H9 (cell line): ENCODE results near the gene CDKL5. TPM values are rescaled to one million over a fixed set of nuclear protein-coding genes. Genes with fewer than 3 reads are reported as not detected.

Experiments
- DNase-seq: peaks from one replicate; pipeline ENCODE4 v3.0.0-alpha.2; 2017
- H2AFZ ChIP-seq: one replicate; pipeline ENCODE4 v1.6.1; 2013; ENCODE audit warnings: mild to moderate bottlenecking, low read length, control low read depth, moderate library complexity
- H2AK5ac ChIP-seq: 2 replicates; pipeline ENCODE4 v1.6.1; 2013; ENCODE audit warnings: low read length, control low read depth, mixed read lengths; ENCODE audit not compliant: insufficient read length
- H2BK120ac ChIP-seq: one replicate; pipeline ENCODE4 v1.6.1; 2013; ENCODE audit warnings: low read depth, mild to moderate bottlenecking, low read length, control low read depth, inconsistent platforms; ENCODE audit not compliant: poor library complexity, severe bottlenecking
- H2BK12ac ChIP-seq: 2 replicates; pipeline ENCODE4 v1.6.1; 2013; ENCODE audit warnings: low read length, control low read depth, mixed read lengths, low read depth; ENCODE audit not compliant: insufficient read length
- H2BK15ac ChIP-seq: 2 replicates; pipeline ENCODE4 v1.6.1; 2013; ENCODE audit warnings: low read depth, low read length, control low read depth
- H2BK20ac ChIP-seq: one replicate; pipeline ENCODE4 v1.6.1; 2013; ENCODE audit warnings: low read depth, mild to moderate bottlenecking, low read length, control low read depth, inconsistent platforms; ENCODE audit not compliant: poor library complexity, severe bottlenecking
- H2BK5ac ChIP-seq: 2 replicates; pipeline ENCODE4 v1.6.1; 2013; ENCODE audit warnings: low read length, control low read depth, mixed read lengths; ENCODE audit not compliant: insufficient read length
- H3K14ac ChIP-seq: 2 replicates; pipeline ENCODE4 v1.6.1; 2013; ENCODE audit warnings: low read length, control low read depth; ENCODE audit not compliant: insufficient read depth
- H3K18ac ChIP-seq: 2 replicates; pipeline ENCODE4 v1.6.1; 2013; ENCODE audit warnings: low read depth, mild to moderate bottlenecking, mixed read lengths, low read length, control low read depth; ENCODE audit not compliant: insufficient read length
- H3K23ac ChIP-seq: 2 replicates; pipeline ENCODE4 v1.6.1; 2013; ENCODE audit warnings: low read length, control low read depth, mixed read lengths, low read depth; ENCODE audit not compliant: insufficient read length
- H3K23me2 ChIP-seq: 2 replicates; pipeline ENCODE4 v1.6.1; 2013; ENCODE audit warnings: low read depth, mild to moderate bottlenecking, mixed read lengths, low read length, control low read depth; ENCODE audit not compliant: insufficient read length, poor library complexity, severe bottlenecking
- H3K27ac ChIP-seq: 2 replicates; pipeline ENCODE4 v1.5.1; 2013; ENCODE audit warnings: low read length, control low read depth, mixed read lengths, low read depth; ENCODE audit not compliant: insufficient read length
- H3K27me3 ChIP-seq: 2 replicates; pipeline ENCODE4 v1.6.1; 2013; ENCODE audit warnings: low read length, control low read depth, inconsistent platforms; ENCODE audit not compliant: insufficient read depth
- H3K4ac ChIP-seq: 2 replicates; pipeline ENCODE4 v1.6.1; 2013; ENCODE audit warnings: low read depth, mild to moderate bottlenecking, control low read depth, inconsistent platforms, low read length, moderate library complexity
- H3K4me1 ChIP-seq: 2 replicates; pipeline ENCODE4 v1.6.1; 2013; ENCODE audit warnings: low read length, control low read depth, inconsistent platforms; ENCODE audit not compliant: insufficient read depth
- H3K4me2 ChIP-seq: 2 replicates; pipeline ENCODE4 v1.6.1; 2013; ENCODE audit warnings: low read length, control low read depth, mixed read lengths; ENCODE audit not compliant: insufficient read length, insufficient read depth
- H3K56ac ChIP-seq: 2 replicates; pipeline ENCODE4 v1.6.1; 2013; ENCODE audit warnings: low read depth, mild to moderate bottlenecking, mixed read lengths, low read length, control low read depth; ENCODE audit not compliant: insufficient read length
- H3K79me1 ChIP-seq: 2 replicates; pipeline ENCODE4 v1.6.1; 2013; ENCODE audit warnings: low read depth, mild to moderate bottlenecking, moderate library complexity, low read length, control low read depth, inconsistent platforms; ENCODE audit not compliant: insufficient read depth, poor library complexity, severe bottlenecking
- H3K79me2 ChIP-seq: 2 replicates; pipeline ENCODE4 v1.6.1; 2013; ENCODE audit warnings: low read length, control low read depth, inconsistent platforms; ENCODE audit not compliant: insufficient read depth
- H3K9ac ChIP-seq: 2 replicates; pipeline ENCODE4 v1.6.1; 2013; ENCODE audit warnings: low read length, control low read depth, mixed read lengths; ENCODE audit not compliant: insufficient read length; ENCODE audit errors: extremely low read depth
- H3K9me3 ChIP-seq: one replicate; pipeline ENCODE4 v1.6.1; 2013; ENCODE audit warnings: low read depth, low read length, inconsistent platforms; ENCODE audit not compliant: control insufficient read depth
- H3T11ph ChIP-seq: one replicate; pipeline ENCODE4 v1.6.1; 2013; ENCODE audit warnings: mild to moderate bottlenecking, low read length, control low read depth, inconsistent platforms
- H4K20me1 ChIP-seq: one replicate; pipeline ENCODE4 v1.6.1; 2013; ENCODE audit not compliant: control insufficient read depth, insufficient read length, insufficient read depth
- H4K5ac ChIP-seq: 2 replicates; pipeline ENCODE4 v1.6.1; 2013; ENCODE audit warnings: low read depth, mild to moderate bottlenecking, mixed read lengths, low read length, control low read depth; ENCODE audit not compliant: insufficient read length
- H4K8ac ChIP-seq: replicated peaks from 2 replicates; pipeline ENCODE4 v1.6.1; 2013; ENCODE audit warnings: low read length, control low read depth, mixed read lengths, low read depth; ENCODE audit not compliant: insufficient read length
- H4K91ac ChIP-seq: 2 replicates; pipeline ENCODE4 v1.6.1; 2013; ENCODE audit warnings: low read depth, mild to moderate bottlenecking, moderate library complexity, mixed read lengths, low read length, control low read depth; ENCODE audit not compliant: insufficient read length
- H3K27ac Mint-ChIP-seq, 3 experiments: 2 replicates in 2 of 3; 3 replicates in 1 of 3; pipeline ENCODE4 v1.8.0; 2020 to 2021; ENCODE audit warnings: mixed read lengths in 3 of 3, mild to moderate bottlenecking in 1 of 3, moderate library complexity in 1 of 3
- H3K27me3 Mint-ChIP-seq: 2 replicates; pipeline ENCODE4 v1.8.0; 2021; ENCODE audit warnings: low read depth, mild to moderate bottlenecking, moderate library complexity, mixed read lengths
- H3K36me3 Mint-ChIP-seq, 3 experiments: 2 replicates in 2 of 3; 3 replicates in 1 of 3; pipeline ENCODE4 v1.8.0; 2020 to 2021; ENCODE audit warnings: low read depth in 3 of 3, mixed read lengths in 3 of 3; ENCODE audit not compliant: insufficient read depth in 1 of 3
- H3K4me1 Mint-ChIP-seq, 2 experiments: 2 replicates each; pipeline ENCODE4 v1.8.0; 2020; ENCODE audit warnings: mixed read lengths in 2 of 2
- H3K4me3 Mint-ChIP-seq, 2 experiments: 2 replicates in 1 of 2; 3 replicates in 1 of 2; pipeline ENCODE4 v1.8.0; 2020 to 2021; ENCODE audit warnings: mild to moderate bottlenecking in 2 of 2, mixed read lengths in 2 of 2, moderate library complexity in 1 of 2
- H3K9me3 Mint-ChIP-seq, 2 experiments: 2 replicates in 1 of 2; 3 replicates in 1 of 2; pipeline ENCODE4 v1.8.0; 2020; ENCODE audit warnings: mild to moderate bottlenecking in 2 of 2, mixed read lengths in 2 of 2, moderate library complexity in 1 of 2
- WGBS: extraction: QIAGEN DNeasy Blood & Tissue Kit; methylation state at CpG from one replicate; pipeline ENCODE4 v1.1.7; 2013; ENCODE audit warnings: missing lambda C conversion rate, low lambda C conversion rate, mixed read lengths; ENCODE audit not compliant: insufficient read length; ENCODE audit errors: extremely low coverage; 5-methylcytosine and 5-hydroxymethylcytosine counted together
- total RNA-seq: library from RNA; stranded (reverse); gene quantifications from 2 replicates; pipeline ENCODE4 v1.2.1, GENCODE V29; 2021
- TF ChIP-seq, protein P1 (sequence below): fragments of 200-600 bp; sonication (generic); conservative IDR thresholded peaks from 3 replicates; pipeline ENCODE4 v1.8.0; 2021; ENCODE audit warnings: antibody characterized with exemption, mild to moderate bottlenecking

The CDKL5 gene
- total RNA-seq, 1 experiment from 2014 or later = 19.5 TPM

- no peak overlapping the region for H3K14ac ChIP-seq
- Mint-ChIP-seq H3K9me3 (peaks cover 69 to 77% of the 10 kb centered on the region in 2 experiments), H3K27ac (no peak overlapping the region), H3K27me3 (no peaks in the 10 kb centered on the region), H3K4me1 (peaks cover 4 to 6% of the 10 kb centered on the region in 2 experiments; a peak in 2 of 4 replicates), H3K4me3 (no peak overlapping the region), H3K36me3 (peaks cover 22 to 35% (median 22%) of the 10 kb centered on the region in 3 experiments)
- DNase-seq = no peak
- no peaks in the 10 kb centered on the region for H4K20me1 ChIP-seq
- no peak overlapping the region for H3K4ac ChIP-seq
- TF ChIP-seq, protein P1, sequence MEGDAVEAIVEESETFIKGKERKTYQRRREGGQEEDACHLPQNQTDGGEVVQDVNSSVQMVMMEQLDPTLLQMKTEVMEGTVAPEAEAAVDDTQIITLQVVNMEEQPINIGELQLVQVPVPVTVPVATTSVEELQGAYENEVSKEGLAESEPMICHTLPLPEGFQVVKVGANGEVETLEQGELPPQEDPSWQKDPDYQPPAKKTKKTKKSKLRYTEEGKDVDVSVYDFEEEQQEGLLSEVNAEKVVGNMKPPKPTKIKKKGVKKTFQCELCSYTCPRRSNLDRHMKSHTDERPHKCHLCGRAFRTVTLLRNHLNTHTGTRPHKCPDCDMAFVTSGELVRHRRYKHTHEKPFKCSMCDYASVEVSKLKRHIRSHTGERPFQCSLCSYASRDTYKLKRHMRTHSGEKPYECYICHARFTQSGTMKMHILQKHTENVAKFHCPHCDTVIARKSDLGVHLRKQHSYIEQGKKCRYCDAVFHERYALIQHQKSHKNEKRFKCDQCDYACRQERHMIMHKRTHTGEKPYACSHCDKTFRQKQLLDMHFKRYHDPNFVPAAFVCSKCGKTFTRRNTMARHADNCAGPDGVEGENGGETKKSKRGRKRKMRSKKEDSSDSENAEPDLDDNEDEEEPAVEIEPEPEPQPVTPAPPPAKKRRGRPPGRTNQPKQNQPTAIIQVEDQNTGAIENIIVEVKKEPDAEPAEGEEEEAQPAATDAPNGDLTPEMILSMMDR = no peak
- no peak overlapping the region for H2BK120ac ChIP-seq
- no peak overlapping the region for H2BK20ac ChIP-seq
- no peak overlapping the region for H4K91ac ChIP-seq
- H3K56ac ChIP-seq = no peak overlapping the region
- no peak overlapping the region for H3T11ph ChIP-seq
- H4K8ac ChIP-seq = no peak overlapping the region
- H3K9ac ChIP-seq = no peak overlapping the region
- no peak overlapping the region for H3K27ac ChIP-seq
- peaks cover 46% of the 10 kb centered on the region for H3K9me3 ChIP-seq
- no peak overlapping the region for H3K18ac ChIP-seq
- no CpG with 5 or more reads among the region's 2 CpGs for WGBS
- H3K4me2 ChIP-seq = no peak overlapping the region
- no peak overlapping the region for H2BK12ac ChIP-seq
- H3K23me2 ChIP-seq = no peaks in the 10 kb centered on the region
- no peaks in the 10 kb centered on the region for H3K79me2 ChIP-seq
- no peak overlapping the region for H4K5ac ChIP-seq
- no peak overlapping the region for H3K23ac ChIP-seq
- no peak overlapping the region for H2BK5ac ChIP-seq
- no peaks in the 10 kb centered on the region for H3K79me1 ChIP-seq
- no peak overlapping the region for H2AK5ac ChIP-seq
- no peaks in the 10 kb centered on the region for H3K27me3 ChIP-seq
- H3K4me1 ChIP-seq = no peaks in the 10 kb centered on the region; the same call in 1 of the 2 replicates
- H2AFZ ChIP-seq = no peak overlapping the region
- H2BK15ac ChIP-seq = no peak overlapping the region
Observed at GRCh38 chrX:18638398-18638797, 213.0 kb downstream of the CDKL5 start.
